Right atrium auricular region (tissue), 2 donors: ENCODE data around the gene DDX46. TPM values are rescaled to one million over a fixed set of nuclear protein-coding genes. Genes with fewer than 3 reads are reported as not detected.

Source experiments
- DNase-seq: peaks from one replicate; pipeline ENCODE4 v3.0.0-alpha.2; 2019; ENCODE audit warnings: low spot score
- H3K27ac ChIP-seq, 2 donors: fragments of 200-600 bp; sonication (generic); 1 replicate in 1 of 2; 2 replicates in 1 of 2; pipeline ENCODE4 v1.5.1; 2016 to 2019
- H3K27me3 ChIP-seq, 2 donors: fragments of 200-600 bp; sonication (generic); one replicate each; pipeline versions ENCODE4 v1.5.1 to v1.6.0; 2017 to 2019
- H3K36me3 ChIP-seq: fragments of 200-600 bp; sonication (generic); one replicate; pipeline ENCODE4 v1.5.1; 2016
- H3K4me1 ChIP-seq, 2 donors: fragments of 200-600 bp; sonication (generic); one replicate each; pipeline versions ENCODE4 v1.5.1 to v1.6.0; 2017 to 2019
- H3K4me3 ChIP-seq, 2 donors: fragments of 200-600 bp; sonication (generic); 1 replicate in 1 of 2; 2 replicates in 1 of 2; pipeline ENCODE4 v1.5.1; 2017 to 2019; ENCODE audit warnings: mild to moderate bottlenecking in 1 of 2, moderate library complexity in 1 of 2
- H3K9me3 ChIP-seq, 2 donors: fragments of 200-600 bp; sonication (generic); one replicate each; pipeline ENCODE4 v1.5.1; 2019
- CTCF ChIP-seq, 2 donors: fragments of 200-600 bp; sonication (generic); IDR thresholded peaks; one replicate each; pipeline ENCODE4 v1.5.1; 2019; ENCODE audit warnings: antibody characterized with exemption in 2 of 2
- total RNA-seq, 2 donors: library from RNA; depleted of rRNA; stranded (reverse); fragments of >200 nt; gene quantifications; one replicate each; pipeline ENCODE4 v1.1.0, GENCODE V29; 2016

DDX46 gene
- total RNA-seq, 2 donors from 2014 or later: 12.2 to 13.4 TPM

GRCh38 chr5:134813407-134813806 lies 54.8 kb downstream of the DDX46 start:
- Histone ChIP-seq H3K9me3 (no peaks in the 10 kb centered on the region), H3K36me3 (peaks cover 63% of the 10 kb centered on the region), H3K4me3 (no peak overlapping the region), H3K4me1 (no peaks in the 10 kb centered on the region), H3K27me3 (no peaks in the 10 kb centered on the region), H3K27ac (no peak overlapping the region)
- no peak for TF ChIP-seq CTCF (IDR thresholded peaks at IDR 0.05)
- no peak for DNase-seq

- Histone ChIP-seq H3K4me1 (no peaks in the 10 kb centered on the region), H3K9me3 (no peaks in the 10 kb centered on the region), H3K27ac (no peak overlapping the region), H3K27me3 (no peaks in the 10 kb centered on the region), H3K36me3 (peaks cover 67% of the 10 kb centered on the region), H3K4me3 (no peak overlapping the region)
- no peak for DNase-seq
- no peak for TF ChIP-seq CTCF (IDR thresholded peaks at IDR 0.05)
Observed at GRCh38 chr5:134813827-134814226, 55.2 kb downstream of the DDX46 start.

- no peak for DNase-seq
- H3K9me3 ChIP-seq: no peaks in the 10 kb centered on the region
- H3K27me3 ChIP-seq: no peaks in the 10 kb centered on the region
- no peak overlapping the region for H3K4me3 ChIP-seq
- no peak for TF ChIP-seq CTCF (IDR thresholded peaks at IDR 0.05)
- peaks cover 81% of the 10 kb centered on the region for H3K36me3 ChIP-seq
- no peak overlapping the region for H3K27ac ChIP-seq
- no peaks in the 10 kb centered on the region for H3K4me1 ChIP-seq
Observed at GRCh38 chr5:134817006-134817405, 58.4 kb downstream of the DDX46 start.

GRCh38 chr5:134818776-134819175 lies 60.2 kb downstream of the DDX46 start:
- Histone ChIP-seq H3K27ac (no peak overlapping the region), H3K36me3 (peaks cover 79% of the 10 kb centered on the region), H3K9me3 (no peaks in the 10 kb centered on the region), H3K4me1 (no peaks in the 10 kb centered on the region), H3K4me3 (no peak overlapping the region), H3K27me3 (no peaks in the 10 kb centered on the region)
- TF ChIP-seq CTCF (IDR thresholded peaks at IDR 0.05): no peak
- no peak for DNase-seq

GRCh38 chr5:134819407-134819963 lies 60.9 kb downstream of the DDX46 start:
- peaks cover 79% of the 10 kb centered on the region for H3K36me3 ChIP-seq
- H3K27ac ChIP-seq: no peak overlapping the region
- H3K4me3 ChIP-seq: no peak overlapping the region
- no peaks in the 10 kb centered on the region for H3K27me3 ChIP-seq
- H3K4me1 ChIP-seq: no peaks in the 10 kb centered on the region
- H3K9me3 ChIP-seq: no peaks in the 10 kb centered on the region
- no peak for DNase-seq
- TF ChIP-seq CTCF (IDR thresholded peaks at IDR 0.05): no peak

GRCh38 chr5:134821841-134822240 lies 63.3 kb downstream of the DDX46 start:
- no peaks in the 10 kb centered on the region for H3K4me1 ChIP-seq
- no peak overlapping the region for H3K27ac ChIP-seq
- no peak for DNase-seq
- H3K9me3 ChIP-seq: no peaks in the 10 kb centered on the region
- H3K27me3 ChIP-seq: no peaks in the 10 kb centered on the region
- peaks cover 74% of the 10 kb centered on the region for H3K36me3 ChIP-seq
- H3K4me3 ChIP-seq: no peak overlapping the region
- TF ChIP-seq CTCF (IDR thresholded peaks at IDR 0.05): no peak
